Activated CD8-positive, alpha-beta memory T cell treated with anti-CD3 and anti-CD28 coated beads for 4 hours (primary cell): ENCODE data around the gene NRP2.

Source experiments
- DNase-seq, 2 donors: peaks; one replicate each; pipeline ENCODE4 v3.0.0-alpha.2; 2020; ENCODE audit warnings: low read depth in 2 of 2

The NRP2 gene

DNA sequence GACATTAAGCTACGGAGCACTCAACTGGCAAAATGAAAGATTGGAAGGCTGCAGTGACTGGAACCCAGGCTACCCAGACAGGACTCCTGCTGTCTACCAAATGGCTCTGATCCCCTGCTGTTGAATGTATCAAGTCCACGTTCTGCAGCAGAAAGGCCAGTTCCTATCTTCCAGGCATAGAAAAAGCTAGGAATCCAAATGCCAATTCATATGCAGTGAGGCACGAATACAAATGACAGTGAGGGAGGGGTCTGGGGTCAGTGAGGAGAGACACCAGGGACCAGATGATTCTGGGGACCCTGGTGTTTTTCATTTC is 5.3 kb downstream of the NRP2 start:
- no peak for DNase-seq

DNA sequence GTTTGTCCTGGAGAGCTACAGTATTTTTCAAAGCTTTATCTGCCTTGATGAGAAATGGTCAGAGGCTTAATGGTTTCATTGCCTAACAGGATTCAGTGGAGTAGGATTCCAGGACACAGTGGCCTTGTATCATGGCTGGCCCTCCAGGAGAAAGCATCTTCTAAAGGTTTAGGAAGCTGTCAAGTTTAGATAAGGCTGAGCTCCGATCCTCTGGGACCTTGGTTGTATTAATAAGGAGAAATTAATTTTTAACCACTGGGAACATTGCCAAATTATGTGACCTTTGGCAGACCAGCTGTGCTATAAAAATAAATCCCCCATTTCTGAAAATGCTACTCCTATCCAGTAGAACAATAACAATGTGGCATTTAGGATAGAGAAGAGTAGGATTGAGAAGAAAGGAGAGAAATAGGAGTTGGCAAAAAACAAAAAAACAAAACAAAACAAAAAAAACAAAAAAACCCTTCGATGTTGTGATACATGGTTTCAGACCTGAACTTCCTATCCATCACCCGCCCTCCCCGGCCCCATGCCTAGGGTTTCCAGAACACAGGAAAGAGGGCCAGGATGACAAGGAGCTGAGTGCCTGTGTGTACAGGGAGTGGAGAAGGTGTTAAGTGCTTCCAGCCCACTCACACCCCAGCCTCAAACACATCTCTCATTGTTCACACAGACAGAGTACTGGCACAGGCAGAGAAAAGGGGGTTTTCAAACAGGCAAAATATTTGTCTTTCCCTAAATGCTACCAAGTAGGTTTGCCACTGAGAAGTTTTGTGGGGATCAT is 6.3 kb downstream of the NRP2 start:
- DNase-seq = no peak

GRCh38 chr2:205689820-205690219 is 7.5 kb downstream of the NRP2 start:
- no peak for DNase-seq

DNA sequence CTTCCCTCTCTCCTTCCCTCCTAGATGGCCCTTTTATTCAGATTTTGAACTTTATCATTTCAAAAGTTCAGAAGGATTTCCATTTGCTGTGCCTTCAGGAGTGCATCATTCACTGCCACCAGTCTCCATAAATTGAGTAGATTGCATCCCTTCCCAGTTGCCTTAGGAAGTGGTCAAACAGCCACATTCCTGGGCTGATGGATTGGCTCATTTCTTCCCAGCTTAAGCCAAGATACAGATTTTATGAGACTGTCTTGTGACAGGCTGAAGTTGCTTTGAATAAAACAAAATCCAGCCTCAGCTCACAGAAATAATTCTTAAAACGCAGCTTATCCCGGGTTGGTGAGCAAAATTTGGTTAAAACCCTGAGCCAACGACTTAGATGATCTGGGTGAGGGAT is 9.8 kb downstream of the NRP2 start:
- DNase-seq = no peak

GRCh38 chr2:205694256-205694655 is 12.0 kb downstream of the NRP2 start:
- no peak for DNase-seq

DNA sequence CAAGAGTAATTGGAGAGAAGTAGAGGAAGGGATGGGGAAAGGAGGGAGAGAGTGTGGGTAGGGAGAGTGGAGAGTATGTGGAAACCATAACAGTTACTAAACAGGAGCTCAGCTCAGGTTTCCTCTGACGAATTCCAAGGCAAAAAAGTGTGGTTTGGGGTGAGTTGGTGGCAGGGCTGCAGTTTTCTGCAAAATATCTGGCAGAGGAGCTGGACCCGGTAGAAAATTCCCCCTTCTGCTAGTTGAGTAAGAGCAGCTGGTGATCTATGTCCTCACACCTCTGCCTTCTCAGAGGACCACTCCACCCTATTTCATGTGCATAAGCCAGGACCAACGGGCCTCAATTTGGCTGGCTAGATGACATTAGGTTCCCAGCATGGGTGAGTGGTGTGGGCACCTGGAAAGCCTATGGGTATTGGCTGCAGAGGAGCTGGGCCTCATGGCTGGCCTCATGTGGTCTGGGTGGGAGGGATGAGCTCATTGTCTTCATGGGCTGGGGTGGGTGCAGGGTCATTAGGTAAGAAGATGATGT is 13.2 kb downstream of the NRP2 start:
- no peak for DNase-seq

DNA sequence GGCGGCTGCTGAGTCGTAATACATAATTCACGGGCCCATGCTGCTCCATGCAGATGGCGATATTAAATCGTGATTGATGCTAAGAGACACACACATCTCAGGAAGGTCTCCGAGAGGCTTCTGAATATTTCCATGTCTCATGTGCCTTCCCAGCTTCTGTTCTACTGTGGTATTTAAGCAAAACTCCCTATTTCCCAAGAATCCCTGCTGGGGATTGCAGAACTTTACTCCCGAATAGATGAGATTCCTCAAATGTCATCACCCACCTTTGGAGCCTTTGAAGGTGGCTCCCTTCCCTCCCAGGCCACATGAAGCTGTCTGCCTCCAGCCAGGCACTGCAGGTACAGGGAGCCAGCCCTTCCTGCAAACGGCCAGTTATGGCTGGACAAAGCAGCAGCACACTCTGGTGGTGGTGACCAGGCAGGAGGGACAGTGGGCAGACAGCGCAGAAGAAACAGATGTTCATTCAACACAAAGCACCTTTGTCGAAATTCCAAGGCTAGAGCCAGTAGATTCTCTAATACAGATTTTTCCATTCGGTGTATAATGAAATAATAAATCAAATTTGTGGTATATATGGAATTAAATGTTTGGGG is 14.1 kb downstream of the NRP2 start:
- no peak for DNase-seq

DNA sequence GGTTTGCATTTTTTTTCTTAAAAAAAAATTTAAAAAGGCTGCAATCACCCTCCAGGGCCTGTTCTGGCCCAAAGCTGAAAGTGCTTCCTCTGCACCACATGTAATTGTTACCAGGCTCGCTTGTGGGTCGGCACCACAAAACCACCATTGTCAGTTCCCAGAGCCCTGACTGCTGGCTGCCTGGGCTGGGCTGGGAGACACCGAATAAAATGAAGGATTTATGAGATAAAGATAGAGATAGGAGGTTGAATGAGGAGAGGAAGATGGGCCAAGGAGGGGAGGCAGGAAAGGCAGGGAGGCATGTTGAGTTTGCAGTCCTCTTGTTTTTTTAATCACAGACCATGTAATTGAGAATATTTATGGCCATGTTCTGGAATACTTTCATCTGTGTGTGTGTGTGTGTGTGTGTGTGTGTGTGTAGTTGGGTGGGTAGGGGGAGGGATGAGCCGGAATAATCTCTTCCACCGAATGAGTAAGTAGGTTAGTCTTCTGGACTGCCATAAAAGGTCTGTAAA is 14.7 kb downstream of the NRP2 start:
- no peak for DNase-seq

DNA sequence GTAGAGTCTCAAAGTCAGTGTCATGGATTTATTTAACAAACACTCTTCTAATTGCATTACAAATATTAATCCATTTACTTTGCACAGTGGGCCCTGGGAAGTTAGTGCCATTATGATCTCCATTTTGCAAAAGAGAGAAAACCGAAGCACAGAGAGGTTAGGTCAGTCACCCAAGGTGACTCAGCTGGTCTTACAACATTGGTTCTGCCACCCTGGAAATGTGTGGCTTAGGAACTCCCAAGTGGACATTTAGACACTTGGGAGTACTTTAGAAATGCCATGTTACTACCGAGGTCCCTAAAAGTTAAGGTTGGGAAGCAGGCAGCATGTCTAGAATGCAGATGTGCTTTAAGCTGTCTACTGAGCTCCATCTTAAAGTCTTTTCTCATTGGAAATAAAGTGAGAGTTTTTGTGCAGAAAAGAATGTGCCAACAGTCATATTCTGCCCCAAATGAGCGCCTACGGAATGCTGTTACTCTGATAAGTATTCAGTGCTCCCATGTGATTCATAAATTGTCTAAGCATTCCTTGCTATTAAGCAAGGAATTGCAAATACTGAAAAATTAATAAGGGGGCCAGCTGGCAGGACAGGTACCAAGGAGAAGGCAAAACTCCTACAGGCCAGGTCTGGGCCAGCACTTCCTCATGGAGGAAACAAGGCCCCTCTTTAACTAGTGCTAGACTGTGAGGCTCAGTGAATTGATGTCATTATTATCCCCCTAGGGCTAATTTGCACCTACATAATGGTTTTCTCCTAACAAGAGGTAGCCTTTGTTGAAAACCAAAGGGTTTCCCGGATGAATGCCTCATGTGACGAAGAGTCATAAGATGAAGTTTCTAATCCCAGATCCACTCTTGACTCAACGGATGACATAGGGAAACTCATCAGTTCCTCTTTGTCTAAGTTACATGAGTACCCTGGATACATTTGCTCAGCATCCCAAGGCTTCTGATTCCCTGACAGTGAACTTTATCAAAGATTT is 16.3 kb downstream of the NRP2 start:
- DNase-seq = no peak

- DNase-seq = no peak
Observed at GRCh38 chr2:205699515-205700289, 17.4 kb downstream of the NRP2 start.

DNA sequence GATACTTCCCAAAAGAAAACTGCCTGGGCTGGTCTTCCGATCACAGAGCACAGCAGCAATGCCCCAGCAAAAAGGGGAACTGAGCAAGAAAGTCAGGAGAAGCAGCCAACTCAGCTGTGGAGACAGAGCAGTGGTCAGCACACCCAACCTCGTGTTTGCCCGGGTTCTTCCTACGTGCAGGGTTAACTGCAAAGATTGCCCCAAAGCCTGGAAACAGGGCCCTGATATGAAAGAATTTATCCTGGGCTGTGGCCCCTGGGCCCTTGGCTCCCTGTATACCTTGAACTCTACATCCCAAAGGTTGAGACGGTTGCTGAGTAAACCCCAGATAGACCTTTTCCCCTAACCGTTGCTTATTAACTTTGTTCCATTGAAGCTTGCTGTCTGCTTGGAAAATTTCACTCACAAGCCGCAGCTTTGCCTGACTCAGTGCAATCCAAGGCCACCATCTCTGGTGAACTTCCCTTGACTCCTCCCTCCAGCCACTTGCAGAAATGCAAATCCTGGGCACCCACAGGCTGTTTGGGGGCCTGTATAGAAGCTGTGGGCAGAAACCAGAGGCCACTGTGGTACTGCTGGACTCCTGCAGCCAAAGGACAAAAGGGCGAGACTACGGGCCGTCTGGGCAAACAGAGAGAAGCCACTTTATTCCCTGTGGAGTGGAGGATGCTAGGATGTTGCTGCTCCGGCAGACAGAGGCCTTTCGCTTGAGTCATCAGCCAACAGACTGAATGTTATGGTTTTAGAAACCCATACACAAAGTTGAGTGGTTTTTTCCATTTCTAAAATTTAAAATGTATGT is 18.2 kb downstream of the NRP2 start:
- DNase-seq = no peak

GRCh38 chr2:205701509-205701908 is 19.2 kb downstream of the NRP2 start:
- DNase-seq = no peak

GRCh38 chr2:205702576-205702975 is 20.3 kb downstream of the NRP2 start:
- no peak for DNase-seq

DNA sequence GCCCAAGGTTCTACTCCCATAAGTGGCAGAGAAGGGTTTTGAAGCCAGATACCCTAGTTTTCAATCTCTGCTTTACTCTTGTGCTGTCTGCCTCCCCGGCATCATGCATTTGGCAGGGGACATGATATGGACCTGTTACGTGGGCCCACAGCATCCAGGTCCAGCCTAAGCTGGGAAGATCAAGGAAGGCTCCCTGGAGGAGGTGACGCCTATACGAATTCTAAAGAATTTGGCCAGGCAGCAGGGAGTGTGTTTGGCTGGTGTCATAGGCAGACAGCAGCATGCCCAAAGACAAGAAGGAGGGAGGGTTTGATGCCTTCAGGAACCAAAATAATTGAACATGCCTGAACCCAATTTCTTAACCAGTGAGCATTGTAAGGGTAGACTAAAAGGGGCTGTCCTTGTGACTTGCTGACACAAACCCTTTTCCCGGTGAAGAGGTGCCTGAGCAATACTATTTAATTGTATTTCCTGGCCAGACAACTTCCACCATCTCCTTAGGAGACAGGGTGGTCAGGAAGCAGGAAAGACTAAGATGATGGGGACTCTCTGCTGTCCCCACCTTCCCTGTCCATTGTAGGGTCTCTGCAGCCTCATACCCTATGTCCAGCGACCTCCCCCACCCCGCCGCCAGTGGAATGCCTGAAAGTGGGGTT is 21.3 kb downstream of the NRP2 start:
- no peak for DNase-seq

DNA sequence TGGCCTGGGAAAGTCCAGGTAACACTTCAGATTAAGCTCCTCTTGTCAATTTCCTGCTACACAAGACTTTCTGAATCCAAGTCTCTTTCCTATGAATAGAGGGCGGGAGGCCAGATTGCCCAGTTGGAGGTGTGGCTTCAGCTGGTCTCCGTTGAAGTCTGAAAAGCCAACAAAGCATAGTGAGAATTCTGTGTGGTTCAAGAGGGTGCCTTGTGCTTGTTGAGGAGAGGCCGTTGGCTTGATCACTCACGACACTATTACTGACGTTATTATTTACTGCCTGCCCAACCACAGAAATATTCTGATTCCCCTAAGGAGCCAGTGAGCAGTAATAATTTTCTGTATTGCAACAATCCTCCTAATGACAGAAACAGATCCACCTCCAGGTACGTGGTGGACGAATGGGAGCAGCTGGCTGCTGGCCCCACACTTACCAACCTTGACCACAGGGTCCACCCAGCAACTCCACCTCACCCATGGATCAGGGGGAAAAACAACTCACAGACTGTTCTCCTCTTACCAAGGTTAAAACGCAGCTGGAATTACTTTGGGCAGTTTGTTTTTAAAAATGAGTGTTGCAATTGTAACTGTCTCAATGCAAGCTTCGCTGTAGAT is 21.9 kb downstream of the NRP2 start:
- no peak for DNase-seq

DNA sequence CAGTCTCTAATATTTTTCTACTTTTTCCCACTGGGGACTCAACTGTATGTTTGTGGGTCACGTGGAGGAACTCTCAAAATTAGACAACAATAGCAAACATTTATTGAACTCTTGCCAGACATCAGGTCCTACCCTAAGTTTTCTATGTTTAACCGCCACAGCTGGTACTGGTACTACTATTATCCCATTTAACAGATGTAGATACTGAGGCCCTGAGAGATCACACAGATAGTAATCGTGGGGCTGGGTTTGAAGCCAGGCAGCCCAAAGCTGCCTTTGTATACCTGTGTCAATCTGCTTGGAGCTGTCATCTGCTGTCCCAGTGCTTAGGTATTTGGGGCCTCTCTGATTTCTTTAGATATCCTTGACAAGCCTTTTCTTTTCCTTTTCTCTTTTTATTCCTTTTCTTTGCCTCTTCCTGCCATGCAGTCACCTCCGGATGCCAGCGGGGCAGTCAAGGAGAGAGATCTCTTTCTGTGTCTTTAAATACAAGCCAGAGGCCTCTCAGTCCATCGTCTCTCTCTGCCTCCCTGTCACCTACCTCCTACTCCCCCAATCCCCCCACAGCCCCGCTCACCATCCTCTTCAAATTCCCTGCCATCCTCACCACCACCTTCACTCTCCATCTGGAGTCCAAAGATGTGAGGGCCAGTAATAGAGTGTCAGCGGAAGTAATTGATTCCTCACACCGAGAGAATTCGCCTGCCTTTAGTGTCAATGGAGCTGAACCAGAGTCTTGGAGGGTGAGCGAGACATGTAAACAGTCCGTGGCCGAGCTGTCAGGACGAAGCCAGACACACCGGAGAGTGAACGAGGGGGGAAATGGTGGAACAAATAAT is 23.4 kb downstream of the NRP2 start:
- no peak for DNase-seq

- DNase-seq = no peak
Observed at GRCh38 chr2:205706769-205707381, 24.6 kb downstream of the NRP2 start.

- DNase-seq = no peak
Observed at GRCh38 chr2:205708231-205708631, 25.9 kb downstream of the NRP2 start.
